ENCODE results near the gene PRKN. TPM values are rescaled to one million over a fixed set of nuclear protein-coding genes. Genes with fewer than 3 reads are reported as not detected.

PRKN gene
- total RNA-seq, 2 donors from 2014 or later, result 8.3 to 8.4 TPM

DNA sequence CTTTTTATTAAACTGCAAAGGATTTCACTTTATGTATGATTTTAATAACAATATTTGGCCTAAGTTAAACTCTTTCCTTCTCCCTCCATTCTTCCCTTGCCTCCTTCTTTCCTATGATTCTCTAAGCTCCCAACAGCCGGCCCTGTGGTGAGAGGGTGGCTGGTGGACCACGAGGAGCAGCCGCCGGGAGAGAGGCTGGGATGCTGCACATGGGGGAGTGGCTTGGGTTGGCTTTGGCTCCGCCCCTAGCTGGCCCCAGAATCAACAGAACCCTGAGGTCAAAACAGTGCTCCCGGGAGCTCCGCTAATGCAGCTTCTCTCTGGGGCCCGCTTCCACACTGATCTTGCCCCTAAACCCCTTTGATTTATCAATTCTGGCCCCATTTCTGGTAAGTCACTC lies 1063.9 kb downstream of the PRKN start:
- Mint-ChIP-seq H3K4me3 (no peak overlapping the region), H3K36me3 (ENCODE audit: low read depth) (no peaks in the 10 kb centered on the region), H3K27me3 (no peaks in the 10 kb centered on the region), H3K4me1 (peaks cover 3% of the 10 kb centered on the region), H3K27ac (no peak overlapping the region)
- ATAC-seq (no peak), DNase-seq (no peak)
- H3K9me3 ChIP-seq (ENCODE audit: control insufficient read depth, low read length, poor library complexity, severe bottlenecking), result no peaks in the 10 kb centered on the region

GRCh38 chr6:161660666-161661571 lies 1066.6 kb downstream of the PRKN start:
- ATAC-seq, result no peak
- no peaks in the 10 kb centered on the region for H3K9me3 ChIP-seq (ENCODE audit: control insufficient read depth, low read length, poor library complexity, severe bottlenecking)
- Mint-ChIP-seq H3K4me1 (peaks cover 3% of the 10 kb centered on the region), H3K36me3 (ENCODE audit: low read depth) (no peaks in the 10 kb centered on the region), H3K4me3 (no peak overlapping the region), H3K27me3 (no peaks in the 10 kb centered on the region), H3K27ac (peak overlapping the region; percentile 17)
- no peak for DNase-seq

- Mint-ChIP-seq H3K4me3 (no peak overlapping the region), H3K4me1 (peaks cover 3% of the 10 kb centered on the region), H3K36me3 (ENCODE audit: low read depth) (no peaks in the 10 kb centered on the region), H3K27ac (no peak overlapping the region), H3K27me3 (no peaks in the 10 kb centered on the region)
- no peak for ATAC-seq
- no peaks in the 10 kb centered on the region for H3K9me3 ChIP-seq (ENCODE audit: control insufficient read depth, low read length, poor library complexity, severe bottlenecking)
- DNase-seq, result no peak
These were observed 1069.4 kb downstream of the PRKN start for GRCh38 chr6:161658211-161658610.

- Mint-ChIP-seq H3K27me3 (no peaks in the 10 kb centered on the region), H3K4me1 (peaks cover under 1% of the 10 kb centered on the region), H3K4me3 (no peak overlapping the region), H3K36me3 (ENCODE audit: low read depth) (no peaks in the 10 kb centered on the region), H3K27ac (no peak overlapping the region)
- ATAC-seq (no peak), DNase-seq (no peak)
- H3K9me3 ChIP-seq (ENCODE audit: control insufficient read depth, low read length, poor library complexity, severe bottlenecking), result no peaks in the 10 kb centered on the region
These were observed 1073.4 kb downstream of the PRKN start for GRCh38 chr6:161654209-161654608.

GRCh38 chr6:161651949-161652348 lies 1075.6 kb downstream of the PRKN start:
- Mint-ChIP-seq H3K36me3 (ENCODE audit: low read depth) (no peaks in the 10 kb centered on the region), H3K27ac (no peak overlapping the region), H3K4me1 (no peaks in the 10 kb centered on the region), H3K27me3 (no peaks in the 10 kb centered on the region), H3K4me3 (no peak overlapping the region)
- no peaks in the 10 kb centered on the region for H3K9me3 ChIP-seq (ENCODE audit: control insufficient read depth, low read length, poor library complexity, severe bottlenecking)
- ATAC-seq, result no peak
- DNase-seq, result no peak

DNA sequence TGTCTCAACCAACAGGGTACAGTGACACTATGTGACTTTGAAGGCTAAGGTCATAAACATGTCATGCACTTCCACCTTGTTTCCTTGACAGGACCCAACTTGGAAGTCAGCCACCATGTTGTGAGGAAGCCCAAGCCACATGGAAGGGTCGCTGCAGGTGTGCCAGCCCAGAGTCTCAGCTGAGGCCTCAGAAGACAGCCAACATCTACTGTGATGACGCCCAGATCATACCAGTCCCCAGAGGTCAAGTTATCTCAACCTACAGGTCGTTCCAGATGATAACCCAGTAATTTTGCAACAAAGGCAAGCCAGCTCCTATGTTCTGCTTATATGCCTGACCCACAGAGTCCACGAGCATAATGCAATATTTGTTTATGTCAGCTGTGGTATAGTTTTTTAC lies 1077.7 kb downstream of the PRKN start:
- Mint-ChIP-seq H3K4me1 (no peaks in the 10 kb centered on the region), H3K27me3 (no peaks in the 10 kb centered on the region), H3K36me3 (ENCODE audit: low read depth) (no peaks in the 10 kb centered on the region), H3K27ac (no peak overlapping the region), H3K4me3 (no peak overlapping the region)
- ATAC-seq, result no peak
- no peaks in the 10 kb centered on the region for H3K9me3 ChIP-seq (ENCODE audit: control insufficient read depth, low read length, poor library complexity, severe bottlenecking)
- no peak for DNase-seq

- no peak overlapping the region for H3K4me3 Mint-ChIP-seq
- no peaks in the 10 kb centered on the region for H3K9me3 ChIP-seq (ENCODE audit: control insufficient read depth, low read length, poor library complexity, severe bottlenecking)
- ATAC-seq (no peak), DNase-seq (no peak)
- H3K4me1 Mint-ChIP-seq, result no peaks in the 10 kb centered on the region
- H3K36me3 Mint-ChIP-seq (ENCODE audit: low read depth), result no peaks in the 10 kb centered on the region
- no peak overlapping the region for H3K27ac Mint-ChIP-seq
- no peaks in the 10 kb centered on the region for H3K27me3 Mint-ChIP-seq
These were observed 1078.5 kb downstream of the PRKN start for GRCh38 chr6:161649068-161649467.

- DNase-seq, result no peak
- no peak for ATAC-seq
- H3K4me3 Mint-ChIP-seq, result no peak overlapping the region
- no peaks in the 10 kb centered on the region for H3K4me1 Mint-ChIP-seq
- no peaks in the 10 kb centered on the region for H3K36me3 Mint-ChIP-seq (ENCODE audit: low read depth)
- H3K9me3 ChIP-seq (ENCODE audit: control insufficient read depth, low read length, poor library complexity, severe bottlenecking), result no peaks in the 10 kb centered on the region
- H3K27me3 Mint-ChIP-seq, result no peaks in the 10 kb centered on the region
- no peak overlapping the region for H3K27ac Mint-ChIP-seq
These were observed 1080.3 kb downstream of the PRKN start for GRCh38 chr6:161647234-161647633.

DNA sequence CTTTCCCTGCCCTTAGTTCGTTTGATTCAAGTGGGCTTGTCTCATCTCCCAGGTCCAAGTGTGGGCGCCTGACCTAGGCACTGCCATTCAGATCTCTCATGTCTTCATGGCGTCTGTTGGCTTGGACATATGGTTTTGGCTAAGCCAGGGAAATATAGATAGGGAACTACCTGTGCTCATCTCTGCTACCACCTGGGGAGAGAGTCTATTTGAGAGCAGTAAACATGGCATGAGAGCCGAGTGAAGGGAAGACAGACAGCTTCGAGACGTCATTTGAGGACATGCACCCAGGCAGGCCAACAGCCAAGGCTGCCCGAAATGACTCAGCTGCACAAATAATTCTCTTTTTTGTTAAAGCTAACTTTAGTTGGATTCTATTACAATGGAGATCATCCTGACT lies 1083.0 kb downstream of the PRKN start:
- no peaks in the 10 kb centered on the region for H3K27me3 Mint-ChIP-seq
- H3K36me3 Mint-ChIP-seq (ENCODE audit: low read depth), result no peaks in the 10 kb centered on the region
- H3K27ac Mint-ChIP-seq, result no peak overlapping the region
- H3K4me3 Mint-ChIP-seq, result no peak overlapping the region
- ATAC-seq (no peak), DNase-seq (no peak)
- no peaks in the 10 kb centered on the region for H3K9me3 ChIP-seq (ENCODE audit: control insufficient read depth, low read length, poor library complexity, severe bottlenecking)
- H3K4me1 Mint-ChIP-seq, result no peaks in the 10 kb centered on the region

DNA sequence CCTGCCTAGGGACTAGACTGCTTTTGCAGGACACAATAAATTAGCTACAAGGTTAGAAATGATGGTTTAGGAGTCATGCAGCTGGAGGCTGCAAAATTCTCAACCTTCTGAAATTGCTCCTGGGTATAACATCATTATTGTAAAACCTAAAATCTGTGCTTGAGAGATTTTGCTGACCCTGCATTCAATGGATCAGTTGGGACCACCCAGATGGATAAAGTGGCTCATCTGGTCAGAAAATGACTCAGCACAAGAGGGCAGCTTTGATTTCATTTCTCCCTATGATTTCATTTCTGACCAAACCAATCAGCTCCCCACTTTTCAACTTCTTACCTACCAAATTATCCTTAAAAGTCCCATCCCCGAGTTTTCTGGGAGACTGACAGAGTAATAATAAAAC lies 1086.4 kb downstream of the PRKN start:
- Mint-ChIP-seq H3K4me1 (no peaks in the 10 kb centered on the region), H3K27me3 (no peaks in the 10 kb centered on the region), H3K4me3 (no peak overlapping the region), H3K27ac (no peak overlapping the region), H3K36me3 (ENCODE audit: low read depth) (no peaks in the 10 kb centered on the region)
- ATAC-seq (no peak), DNase-seq (no peak)
- no peaks in the 10 kb centered on the region for H3K9me3 ChIP-seq (ENCODE audit: control insufficient read depth, low read length, poor library complexity, severe bottlenecking)

- H3K4me1 Mint-ChIP-seq, result no peaks in the 10 kb centered on the region
- H3K4me3 Mint-ChIP-seq, result no peak overlapping the region
- DNase-seq (no peak), ATAC-seq (no peak)
- H3K9me3 ChIP-seq (ENCODE audit: control insufficient read depth, low read length, poor library complexity, severe bottlenecking), result no peaks in the 10 kb centered on the region
- no peaks in the 10 kb centered on the region for H3K36me3 Mint-ChIP-seq (ENCODE audit: low read depth)
- no peaks in the 10 kb centered on the region for H3K27me3 Mint-ChIP-seq
- no peak overlapping the region for H3K27ac Mint-ChIP-seq
These were observed 1087.8 kb downstream of the PRKN start for GRCh38 chr6:161639772-161640171.

- Mint-ChIP-seq H3K27me3 (no peaks in the 10 kb centered on the region), H3K4me3 (no peak overlapping the region), H3K4me1 (no peaks in the 10 kb centered on the region), H3K27ac (no peak overlapping the region), H3K36me3 (ENCODE audit: low read depth) (no peaks in the 10 kb centered on the region)
- no peaks in the 10 kb centered on the region for H3K9me3 ChIP-seq (ENCODE audit: control insufficient read depth, low read length, poor library complexity, severe bottlenecking)
- ATAC-seq (no peak), DNase-seq (no peak)
These were observed 1089.9 kb downstream of the PRKN start for GRCh38 chr6:161637658-161638057.

DNA sequence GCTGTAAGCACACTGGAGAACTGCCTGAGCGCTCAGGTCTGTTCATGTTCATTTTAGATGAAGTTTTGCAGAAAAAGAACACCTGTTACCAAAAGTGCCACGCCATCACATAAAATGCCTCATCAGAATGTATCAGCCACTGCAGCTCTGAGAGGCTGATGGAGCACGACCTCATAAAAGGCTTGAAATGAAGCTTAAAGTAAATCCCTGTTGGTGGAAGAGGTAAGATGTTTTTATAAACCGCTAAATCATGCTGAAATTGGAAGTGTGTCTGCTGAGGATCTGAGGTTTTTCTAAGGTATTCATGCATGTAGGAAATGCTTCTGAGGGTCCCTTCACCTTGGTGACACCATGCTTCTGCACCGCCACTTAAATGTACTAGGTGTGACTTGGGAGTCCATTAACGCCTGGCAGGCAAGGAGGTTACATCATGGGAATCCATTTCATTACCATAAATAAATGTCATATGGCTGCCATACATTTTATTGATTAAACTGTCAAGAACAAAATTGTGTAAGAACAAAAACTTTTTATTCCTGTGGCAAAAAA lies 1090.6 kb downstream of the PRKN start:
- H3K4me3 Mint-ChIP-seq, result no peak overlapping the region
- DNase-seq, result no peak
- no peaks in the 10 kb centered on the region for H3K4me1 Mint-ChIP-seq
- H3K9me3 ChIP-seq (ENCODE audit: control insufficient read depth, low read length, poor library complexity, severe bottlenecking), result no peaks in the 10 kb centered on the region
- ATAC-seq, result no peak
- no peaks in the 10 kb centered on the region for H3K27me3 Mint-ChIP-seq
- H3K36me3 Mint-ChIP-seq (ENCODE audit: low read depth), result no peaks in the 10 kb centered on the region
- no peak overlapping the region for H3K27ac Mint-ChIP-seq

DNA sequence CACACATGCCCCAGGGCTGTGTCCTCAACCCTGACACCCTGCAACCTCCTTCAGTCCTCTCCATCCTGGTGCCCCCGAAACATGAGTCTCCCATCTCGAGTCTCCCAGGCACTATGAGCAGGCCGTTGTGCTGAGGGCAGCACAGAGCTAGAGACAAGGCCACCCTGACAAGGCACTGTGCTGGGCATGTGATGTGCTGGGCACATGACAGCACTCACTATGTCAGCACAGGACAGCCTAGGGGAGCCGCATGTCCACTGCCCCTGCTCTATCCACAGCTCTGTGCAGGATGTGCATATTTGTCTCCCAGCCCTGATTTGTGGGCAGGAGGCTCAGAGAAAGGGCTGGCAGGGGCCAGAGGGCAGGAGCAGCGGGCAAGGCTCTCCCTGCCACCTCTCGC lies 1091.6 kb downstream of the PRKN start:
- Mint-ChIP-seq H3K27me3 (no peaks in the 10 kb centered on the region), H3K4me1 (no peaks in the 10 kb centered on the region), H3K4me3 (no peak overlapping the region), H3K27ac (no peak overlapping the region), H3K36me3 (ENCODE audit: low read depth) (no peaks in the 10 kb centered on the region)
- ATAC-seq (no peak), DNase-seq (no peak)
- H3K9me3 ChIP-seq (ENCODE audit: control insufficient read depth, low read length, poor library complexity, severe bottlenecking), result no peaks in the 10 kb centered on the region

Measured in T-helper 17 cell (primary cell).